ENCODE results near the gene TTC39A.

TTC39A gene

DNA sequence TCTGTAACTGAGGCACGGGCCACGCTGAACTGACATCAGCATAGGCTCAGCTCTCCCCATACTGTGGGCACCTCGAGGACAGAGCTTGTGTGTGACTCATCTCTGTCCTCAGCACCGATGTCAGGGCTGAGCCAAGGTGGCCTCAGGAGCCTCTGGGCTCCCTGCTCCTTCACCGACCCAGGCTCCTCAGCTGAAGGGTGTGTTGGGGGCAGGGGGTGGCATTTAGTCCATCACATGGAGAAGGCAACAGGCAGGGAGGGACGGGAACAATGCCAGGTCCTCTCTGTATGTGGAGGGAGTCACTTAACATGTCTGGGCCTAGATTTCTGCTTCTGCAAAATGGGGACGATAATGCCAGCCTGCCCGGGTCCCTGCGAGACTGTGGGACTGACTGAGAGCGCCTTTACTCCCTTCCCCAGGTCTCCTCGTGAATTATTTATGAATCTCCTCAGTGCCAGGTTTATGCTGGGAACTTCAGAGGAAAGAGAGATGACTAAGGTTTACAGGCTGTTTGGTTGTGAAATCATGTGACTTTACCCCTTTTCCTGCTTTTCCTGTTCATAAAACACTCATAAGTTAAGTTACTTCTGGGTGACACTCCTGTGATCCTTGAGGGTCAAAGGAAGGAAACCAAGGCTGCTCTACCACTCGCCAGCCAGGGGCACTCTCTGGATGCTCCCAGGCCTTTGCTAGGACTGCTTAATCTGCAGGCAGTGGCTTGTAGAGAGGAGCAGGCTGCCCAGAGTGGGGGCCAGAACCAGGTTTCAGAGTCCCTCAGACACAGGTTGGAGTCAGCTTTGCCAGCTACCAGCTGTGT lies 16.2 kb downstream of the TTC39A start:
- peak; percentile 42 for DNase-seq

GRCh38 chr1:51313268-51313852 lies 17.0 kb downstream of the TTC39A start:
- no peak for DNase-seq

GRCh38 chr1:51312718-51313117 lies 17.6 kb downstream of the TTC39A start:
- DNase-seq, result no peak

GRCh38 chr1:51311826-51312225 lies 18.5 kb downstream of the TTC39A start:
- DNase-seq, result no peak

GRCh38 chr1:51310871-51311613 lies 19.3 kb downstream of the TTC39A start:
- no peak for DNase-seq

DNA sequence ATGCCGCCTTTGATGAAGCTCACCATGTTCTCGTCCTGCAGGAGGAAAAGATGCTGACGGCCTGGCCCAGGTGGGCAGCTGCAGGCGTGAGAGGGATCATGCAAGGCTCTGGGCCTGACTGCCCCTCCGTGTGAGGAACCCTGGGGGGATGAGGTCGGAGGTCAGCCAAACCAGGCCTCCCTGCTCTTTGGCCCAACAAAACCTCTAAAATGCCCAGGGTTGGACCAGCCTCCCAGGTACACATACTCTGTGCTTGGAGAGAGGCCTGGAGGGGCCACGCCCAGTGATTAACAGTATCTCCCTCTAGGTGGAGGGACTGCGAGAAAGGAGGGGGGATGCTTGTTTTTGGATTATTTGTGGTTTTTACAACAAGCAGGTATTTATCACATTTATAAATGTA lies 21.1 kb downstream of the TTC39A start:
- DNase-seq, result no peak

- no peak for DNase-seq
These were observed 21.7 kb downstream of the TTC39A start for GRCh38 chr1:51308636-51309035.

DNA sequence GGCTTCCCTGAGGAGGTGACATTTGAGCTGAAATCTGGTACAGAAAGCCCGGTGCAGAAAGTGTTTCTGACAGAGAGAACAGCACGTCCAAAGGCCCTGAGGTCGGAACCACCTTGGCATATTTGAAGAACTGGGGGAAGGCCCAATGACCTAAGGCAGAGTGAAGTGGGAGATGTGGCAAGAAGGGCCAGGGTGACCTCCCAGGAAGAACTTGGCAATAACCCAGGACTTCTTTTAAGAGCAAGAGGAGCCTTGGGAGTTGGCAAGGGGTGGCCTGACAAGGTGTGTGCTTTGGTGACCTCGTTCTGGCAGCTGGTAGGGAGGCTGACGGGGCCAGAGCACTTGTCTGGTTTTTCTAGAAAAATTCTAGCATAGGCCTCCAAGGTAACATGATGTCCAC lies 23.4 kb downstream of the TTC39A start:
- DNase-seq, result no peak

DNA sequence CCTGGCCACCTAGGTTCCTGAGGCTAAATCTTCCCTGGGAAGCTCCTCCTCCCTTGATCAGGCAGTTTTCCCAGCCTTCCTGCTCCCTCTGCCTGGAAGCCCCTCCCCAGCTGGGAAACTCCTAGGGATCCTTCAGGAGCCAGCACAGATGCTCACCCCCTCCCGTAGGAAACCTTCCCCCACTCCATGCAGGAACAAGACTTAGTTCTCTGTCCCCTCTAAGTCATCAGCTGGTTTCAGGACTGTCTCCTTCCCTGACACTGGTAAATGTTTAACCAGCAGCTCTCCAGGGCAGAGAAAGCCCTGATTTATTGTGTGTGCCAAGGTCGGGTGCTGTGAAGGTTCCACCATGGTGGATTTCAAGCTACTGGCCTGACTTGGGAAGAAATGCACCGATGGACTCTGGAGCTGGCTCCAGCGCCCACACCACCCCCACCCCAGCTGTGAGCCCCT lies 25.0 kb downstream of the TTC39A start:
- DNase-seq, result no peak

DNA sequence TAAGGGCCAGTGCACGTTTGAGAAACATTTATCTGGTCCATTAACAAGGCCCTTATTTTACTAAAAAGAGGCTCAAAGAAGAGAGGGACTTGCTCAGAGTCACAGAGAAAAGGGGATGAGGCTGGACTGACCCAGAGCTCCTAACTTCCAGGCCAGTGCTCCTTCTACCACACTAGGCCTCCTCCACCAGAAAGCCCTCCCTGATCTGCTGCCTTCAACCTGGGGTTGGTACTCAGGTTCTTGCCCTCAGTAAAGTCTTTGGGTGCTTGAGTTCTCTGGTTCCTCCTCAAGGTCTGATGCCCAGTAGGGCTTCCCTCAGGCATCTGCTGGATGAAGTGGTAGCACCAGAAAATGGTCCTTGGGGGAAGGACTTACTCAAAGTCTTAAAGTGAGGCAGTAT lies 26.0 kb downstream of the TTC39A start:
- no peak for DNase-seq

DNA sequence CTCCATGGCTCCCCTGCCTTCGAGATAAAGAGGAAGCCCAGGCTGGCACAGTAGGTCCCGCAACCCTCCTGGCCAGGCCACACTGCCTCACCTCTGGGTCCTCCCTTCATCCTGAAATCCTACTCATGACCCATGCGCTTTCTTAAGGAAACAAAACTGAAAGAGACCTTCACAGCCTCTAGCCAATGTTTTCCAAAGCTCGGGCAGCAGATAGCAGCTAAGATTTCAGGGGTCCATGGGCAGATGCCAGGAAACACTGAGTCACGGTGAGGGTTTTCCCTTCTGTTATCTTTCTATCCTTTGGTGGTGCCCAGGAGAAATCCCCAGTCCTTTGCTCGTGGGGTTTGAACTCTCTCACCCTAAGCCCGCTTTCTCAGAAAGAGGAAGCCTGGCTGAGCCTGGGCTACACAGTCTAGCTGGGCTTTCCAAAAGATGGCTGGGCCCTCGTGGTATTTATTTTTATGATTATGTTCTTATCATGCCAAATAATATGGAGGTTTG lies 26.6 kb downstream of the TTC39A start:
- DNase-seq, result no peak

GRCh38 chr1:51303315-51303714 lies 27.0 kb downstream of the TTC39A start:
- DNase-seq, result no peak

DNA sequence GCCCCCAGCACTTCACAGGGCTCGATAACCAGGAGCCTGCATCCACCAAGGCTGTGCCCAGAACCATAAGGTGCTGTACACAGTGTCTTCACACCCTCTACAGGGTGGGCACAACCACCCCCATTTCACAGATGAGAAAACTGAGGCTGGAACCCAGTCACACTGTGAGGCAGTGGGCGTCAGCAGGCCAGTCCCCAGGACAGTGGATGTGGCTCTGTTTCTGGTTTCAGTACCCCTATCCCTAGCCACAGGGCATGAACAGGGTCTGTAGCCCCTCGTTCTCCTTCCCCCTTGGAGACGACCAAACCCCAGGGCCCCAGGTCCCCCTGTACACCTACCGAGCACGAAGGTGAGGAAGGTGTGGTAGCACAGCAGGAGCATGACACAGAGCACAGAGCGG lies 27.6 kb downstream of the TTC39A start:
- no peak for DNase-seq

- DNase-seq, result no peak
These were observed 28.1 kb downstream of the TTC39A start for GRCh38 chr1:51302270-51302669.

DNA sequence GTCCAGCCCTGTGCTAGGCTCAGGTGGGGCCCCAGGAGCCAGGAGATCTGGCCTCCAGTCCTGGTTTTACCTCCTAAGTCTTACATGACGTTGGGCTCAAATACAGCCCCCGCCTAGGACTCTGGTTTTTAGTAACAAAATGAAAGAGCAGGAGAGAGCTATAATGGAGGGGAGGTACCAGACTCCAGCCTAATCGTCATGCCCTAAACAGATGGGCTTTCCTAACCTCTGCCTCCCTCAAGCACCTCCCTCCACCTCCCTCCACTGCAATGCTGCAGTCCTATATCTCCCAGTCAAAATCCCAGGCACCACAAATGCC lies 28.6 kb downstream of the TTC39A start:
- DNase-seq, result no peak

GRCh38 chr1:51301152-51301843 lies 29.1 kb downstream of the TTC39A start:
- no peak for DNase-seq

DNA sequence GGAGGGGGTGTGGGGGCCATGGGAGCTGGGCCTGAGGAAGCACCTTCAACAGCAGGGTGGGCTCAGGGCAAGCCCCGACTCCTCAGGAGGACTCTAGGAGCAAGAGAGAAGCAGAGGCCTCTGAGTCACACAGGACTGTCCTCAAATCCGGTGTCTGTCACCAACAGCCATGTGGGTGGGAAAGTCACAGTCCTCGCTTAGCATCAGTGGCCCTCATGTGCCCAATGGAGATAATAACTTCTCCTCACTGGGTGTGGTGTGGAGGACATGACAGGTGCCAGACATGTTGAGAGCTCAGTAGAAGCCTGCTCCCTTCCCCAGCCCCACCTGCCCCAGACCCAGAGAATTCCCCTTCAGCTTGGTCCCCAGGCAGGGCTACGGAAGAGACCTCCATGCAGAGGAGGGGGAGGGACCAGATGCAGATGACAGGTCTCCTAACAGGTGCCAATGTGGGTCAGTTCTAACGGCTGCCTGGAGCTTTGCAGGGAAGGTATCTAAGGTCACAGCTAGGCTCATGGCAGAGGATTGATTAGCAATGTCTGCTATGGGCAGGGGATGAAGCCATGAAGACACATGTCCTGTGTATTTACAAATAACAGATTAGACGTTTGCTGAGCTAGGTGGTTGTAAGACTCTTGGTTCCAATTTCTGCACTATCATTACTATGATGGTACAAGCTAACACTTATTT lies 30.2 kb downstream of the TTC39A start:
- no peak for DNase-seq

GRCh38 chr1:51299185-51299885 lies 31.0 kb downstream of the TTC39A start:
- DNase-seq, result no peak

DNA sequence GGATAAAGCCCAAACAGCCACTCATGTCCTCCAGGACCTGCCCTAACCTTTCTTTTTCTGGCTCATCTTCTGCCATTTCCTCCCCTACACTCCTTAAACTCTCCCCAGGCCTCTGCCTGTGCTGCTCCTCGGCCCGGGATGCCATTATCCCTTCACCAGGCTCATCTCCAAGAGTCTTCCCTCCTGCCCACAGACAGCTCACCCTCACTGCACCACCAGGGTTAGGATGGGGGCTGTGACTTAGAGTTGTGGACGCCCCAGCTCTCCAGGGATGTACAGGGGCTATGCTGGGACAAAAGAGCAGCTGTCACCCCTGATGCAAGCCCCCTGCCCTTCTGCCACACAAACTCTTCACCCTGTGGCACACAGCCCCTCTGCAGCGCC lies 32.0 kb downstream of the TTC39A start:
- DNase-seq, result no peak

- no peak for DNase-seq
These were observed 32.7 kb downstream of the TTC39A start for GRCh38 chr1:51297401-51298321.

Data from activated CD4-positive, alpha-beta T cell treated with anti-CD3 and anti-CD28 coated beads, Interleukin-10, Interleukin-2, amounts not matched to agents 100 ng/mL and 50 ng/mL, durations not matched to agents 16 hours and 8 hours (primary cell).